HepG2 (cell line): ENCODE results near the gene STRADA. TPM values are rescaled to one million over a fixed set of nuclear protein-coding genes. Genes with fewer than 3 reads are reported as not detected.

Source experiments
- BCL3 ChIP-seq: sonication (generic); formaldehyde crosslinking; IDR thresholded peaks from 2 replicates; pipeline ENCODE4 v1.5.1; 2020; ENCODE audit warnings: mild to moderate bottlenecking, missing genetic modification reagents, moderate library complexity
- CHD2 ChIP-seq: IDR thresholded peaks from 2 replicates; pipeline ENCODE4 v1.6.1; 2011; ENCODE audit warnings: low read depth, low read length, improper control_type of control experiment
- CREM ChIP-seq, 2 experiments: sonication (generic) in 1 of 2; formaldehyde crosslinking in 1 of 2; IDR thresholded peaks; 2 replicates each; pipeline versions ENCODE4 v1.4.0 to v1.6.1; 2016 to 2020; ENCODE audit warnings: antibody characterized with exemption in 1 of 2, mild to moderate bottlenecking in 1 of 2, missing genetic modification reagents in 1 of 2
- FOXK2 ChIP-seq: fragments of 450-650 bp; IDR thresholded peaks from 2 replicates; pipeline ENCODE4 v1.6.1; 2016
- HNRNPL ChIP-seq: fragments of 200-400 bp; formaldehyde crosslinking; IDR thresholded peaks from 2 replicates; pipeline ENCODE4 v1.6.1; 2017; ENCODE audit warnings: mild to moderate bottlenecking, low read depth, low read length
- MXD1 ChIP-seq: sonication (generic); formaldehyde crosslinking; IDR thresholded peaks from 2 replicates; pipeline ENCODE4 v1.4.0; 2020; ENCODE audit warnings: mild to moderate bottlenecking, missing genetic modification reagents
- NCOA1 ChIP-seq: sonication (generic); formaldehyde crosslinking; IDR thresholded peaks from 2 replicates; pipeline ENCODE4 v1.9.0; 2021; ENCODE audit warnings: missing genetic modification reagents
- PBX2 ChIP-seq: IDR thresholded peaks from 2 replicates; pipeline ENCODE4 v1.6.1; 2016; ENCODE audit warnings: control low read depth
- PTBP1 ChIP-seq: fragments of 200-400 bp; formaldehyde crosslinking; IDR thresholded peaks from 2 replicates; pipeline ENCODE4 v1.6.1; 2018; ENCODE audit warnings: low read length, low read depth; ENCODE audit not compliant: poor library complexity, severe bottlenecking
- SALL2 ChIP-seq: sonication (generic); formaldehyde crosslinking; IDR thresholded peaks from 2 replicates; pipeline ENCODE4 v1.8.1; 2023; ENCODE audit warnings: mild to moderate bottlenecking, missing genetic modification reagents, inconsistent platforms
- XRCC5 ChIP-seq: fragments of 200-400 bp; formaldehyde crosslinking; optimal IDR thresholded peaks from 2 replicates; pipeline ENCODE3; 2017; ENCODE audit warnings: mild to moderate bottlenecking, low read length
- ZBTB4 ChIP-seq: sonication (generic); formaldehyde crosslinking; IDR thresholded peaks from 2 replicates; pipeline ENCODE4 v1.4.0; 2020; ENCODE audit warnings: missing genetic modification reagents, mild to moderate bottlenecking, borderline replicate concordance
- ZFX ChIP-seq: sonication (generic); formaldehyde crosslinking; IDR thresholded peaks from 2 replicates; pipeline ENCODE4 v1.4.0; 2020; ENCODE audit warnings: mild to moderate bottlenecking, low read depth, missing genetic modification reagents, moderate library complexity
- ZNF329 ChIP-seq: sonication (generic); formaldehyde crosslinking; IDR thresholded peaks from 2 replicates; pipeline ENCODE4 v1.9.0; 2021; ENCODE audit warnings: low read depth, mild to moderate bottlenecking, missing genetic modification reagents
- ZNF546 ChIP-seq: sonication (generic); formaldehyde crosslinking; conservative IDR thresholded peaks from 2 replicates; pipeline ENCODE4 v1.8.1; 2023; ENCODE audit warnings: mild to moderate bottlenecking, missing genetic modification reagents
- ZNF547 ChIP-seq: sonication (generic); formaldehyde crosslinking; IDR thresholded peaks from 2 replicates; pipeline ENCODE4 v1.5.1; 2020; ENCODE audit warnings: mild to moderate bottlenecking, missing genetic modification reagents
- ZNF558 ChIP-seq: sonication (generic); formaldehyde crosslinking; IDR thresholded peaks from 2 replicates; pipeline ENCODE4 v1.9.0; 2022; ENCODE audit warnings: mild to moderate bottlenecking, missing genetic modification reagents, borderline replicate concordance
- ZNF83 ChIP-seq: sonication (generic); formaldehyde crosslinking; IDR thresholded peaks from 2 replicates; pipeline ENCODE4 v1.4.0; 2020; ENCODE audit warnings: missing genetic modification reagents, mild to moderate bottlenecking, borderline replicate concordance
- polyA plus RNA-seq, 8 experiments: library from polyadenylated mRNA; depleted of rRNA in 3 of 8; stranded (reverse) in 7 of 8; unstranded in 1 of 8; fragments of >200 nt; fragmentation: Illumina TruSeq in 4 of 8; extraction: Trizol in 4 of 8; gene quantifications; 2 replicates each; pipeline versions ENCODE4 v1.2.1 to v1.2.3, GENCODE V29; 2011 to 2016; ENCODE audit warnings: low read depth in 4 of 8, missing spikeins in 1 of 8, mixed read lengths in 1 of 8; ENCODE audit not compliant: insufficient read depth in 1 of 8
- total RNA-seq, 5 experiments: library from RNA; depleted of rRNA; stranded (reverse); fragments of >200 nt; fragmentation: Illumina TruSeq; extraction: Trizol; gene quantifications; 2 replicates each; pipeline ENCODE4 v1.2.3, GENCODE V29; 2016; ENCODE audit warnings: low read depth in 1 of 5

The STRADA gene
- total and polyA plus RNA-seq, 2 of the 13 experiments (the other 11 are each of a cell fraction or from before 2014, with no cell fraction given) = 17.6 to 17.9 TPM

- TF ChIP-seq ZBTB4 (CRISPR knock-in tag) = 0 out of 2 replicates have a peak, but pooled peaks have one; percentile 31
- TF ChIP-seq CREM (IDR thresholded peaks at IDR 0.05) = no peak
- no peak for TF ChIP-seq CREM (CRISPR knock-in tag; IDR thresholded peaks at IDR 0.05)
- TF ChIP-seq XRCC5 = peak; percentile 8
- no peak for TF ChIP-seq NCOA1 (CRISPR knock-in tag)
- TF ChIP-seq ZNF329 (CRISPR knock-in tag) = no peak
- TF ChIP-seq ZNF546 = no peak
- peak; percentile 9; the same call in 1 of the 2 replicates for TF ChIP-seq HNRNPL
- no peak for TF ChIP-seq CHD2
- 0 out of 2 replicates have a peak, but pooled peaks have one; percentile 28 for TF ChIP-seq SALL2 (CRISPR knock-in tag)
- peak; percentile 18; the same call in 1 of the 2 replicates for TF ChIP-seq ZNF547
- no peak for TF ChIP-seq PTBP1
- TF ChIP-seq ZNF83 (CRISPR knock-in tag) = no peak
- no peak for TF ChIP-seq PBX2
- 0 out of 2 replicates have a peak, but pooled peaks have one; percentile 13 for TF ChIP-seq MXD1 (CRISPR knock-in tag)
- 0 out of 2 replicates have a peak, but pooled peaks have one; percentile 1 for TF ChIP-seq BCL3 (CRISPR knock-in tag)
- no peak for TF ChIP-seq FOXK2
- TF ChIP-seq ZFX (CRISPR knock-in tag) = no peak
- TF ChIP-seq ZNF558 (CRISPR knock-in tag) = 0 out of 2 replicates have a peak, but pooled peaks have one; percentile 11
These were observed 40.8 kb downstream of the STRADA start (continued) for GRCh38 chr17:63700528-63701455.
